ENCODE data around the gene OAS3. TPM values are rescaled to one million over a fixed set of nuclear protein-coding genes. Genes with fewer than 3 reads are reported as not detected.
A peak's percentile ranks its signal among the peaks of the same experiment; 100 is the strongest.

OAS3 gene
- total RNA-seq, 1 donor from 2014 or later: 65.8 TPM

GRCh38 chr12:112900298-112901145 lies 37.8 kb upstream of the OAS3 start:
- H3K4me3 ChIP-seq: no peak overlapping the region
- H3K9me3 ChIP-seq: no peaks in the 10 kb centered on the region
- H3K27me3 ChIP-seq (ENCODE audit: low read depth): peaks cover 4% of the 10 kb centered on the region
- H3K27ac ChIP-seq: no peak overlapping the region
- peaks cover 13% of the 10 kb centered on the region for H3K4me1 ChIP-seq
- peak; percentile 60 to 75 for ATAC-seq
- TF ChIP-seq, protein P1, sequence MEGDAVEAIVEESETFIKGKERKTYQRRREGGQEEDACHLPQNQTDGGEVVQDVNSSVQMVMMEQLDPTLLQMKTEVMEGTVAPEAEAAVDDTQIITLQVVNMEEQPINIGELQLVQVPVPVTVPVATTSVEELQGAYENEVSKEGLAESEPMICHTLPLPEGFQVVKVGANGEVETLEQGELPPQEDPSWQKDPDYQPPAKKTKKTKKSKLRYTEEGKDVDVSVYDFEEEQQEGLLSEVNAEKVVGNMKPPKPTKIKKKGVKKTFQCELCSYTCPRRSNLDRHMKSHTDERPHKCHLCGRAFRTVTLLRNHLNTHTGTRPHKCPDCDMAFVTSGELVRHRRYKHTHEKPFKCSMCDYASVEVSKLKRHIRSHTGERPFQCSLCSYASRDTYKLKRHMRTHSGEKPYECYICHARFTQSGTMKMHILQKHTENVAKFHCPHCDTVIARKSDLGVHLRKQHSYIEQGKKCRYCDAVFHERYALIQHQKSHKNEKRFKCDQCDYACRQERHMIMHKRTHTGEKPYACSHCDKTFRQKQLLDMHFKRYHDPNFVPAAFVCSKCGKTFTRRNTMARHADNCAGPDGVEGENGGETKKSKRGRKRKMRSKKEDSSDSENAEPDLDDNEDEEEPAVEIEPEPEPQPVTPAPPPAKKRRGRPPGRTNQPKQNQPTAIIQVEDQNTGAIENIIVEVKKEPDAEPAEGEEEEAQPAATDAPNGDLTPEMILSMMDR (IDR thresholded peaks at IDR 0.05): peak; percentile 74
- intact Hi-C loops (cut with DNase I): no loop called here
- no peaks in the 10 kb centered on the region for H3K36me3 ChIP-seq
- DNase-seq: no peak

DNA sequence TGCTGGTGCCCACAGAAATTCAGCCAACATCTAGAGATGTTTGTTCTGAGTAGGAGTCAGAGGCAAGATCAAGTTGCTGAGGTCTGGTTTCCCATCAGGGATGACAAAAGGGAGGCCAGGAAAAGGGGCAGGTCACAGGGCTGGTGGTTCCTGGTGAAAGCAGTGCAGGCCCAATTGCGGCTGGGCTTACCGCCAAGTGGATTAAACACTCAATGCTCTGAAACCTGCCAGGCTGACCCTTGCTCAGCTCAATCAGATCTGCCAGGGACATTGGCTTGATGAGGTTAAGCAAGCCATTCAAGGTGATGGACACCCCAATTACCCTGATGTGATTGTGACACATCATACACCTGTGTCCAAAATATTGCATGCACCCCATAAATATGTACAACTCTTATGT lies 37.0 kb upstream of the OAS3 start:
- DNase-seq (no peak), ATAC-seq (no peak)
- Histone ChIP-seq H3K27ac (no peak overlapping the region), H3K27me3 (ENCODE audit: low read depth) (peaks cover 4% of the 10 kb centered on the region), H3K9me3 (no peaks in the 10 kb centered on the region), H3K36me3 (no peaks in the 10 kb centered on the region), H3K4me3 (no peak overlapping the region), H3K4me1 (peaks cover 21% of the 10 kb centered on the region)
- intact Hi-C loops (cut with DNase I): no loop called here
- TF ChIP-seq, protein P1 (IDR thresholded peaks at IDR 0.05): no peak

DNA sequence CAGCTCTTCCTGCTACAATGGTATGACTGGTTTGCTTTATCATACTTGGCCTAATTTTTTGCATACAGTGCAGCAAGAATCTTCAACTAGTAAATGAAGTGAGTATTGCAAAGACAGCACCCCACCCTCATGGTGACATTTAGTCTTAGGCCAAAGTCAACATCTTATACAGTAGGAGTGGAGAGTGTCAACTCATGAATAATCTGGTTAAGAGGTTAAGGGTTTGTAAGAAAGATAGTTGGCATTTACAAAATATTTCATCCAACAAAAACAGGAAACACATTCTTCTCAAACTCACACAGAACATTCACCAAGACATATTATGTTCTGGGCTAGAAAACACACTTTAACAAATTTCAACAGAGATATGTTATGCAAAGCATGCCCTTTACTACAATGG lies 33.7 kb upstream of the OAS3 start:
- H3K9me3 ChIP-seq: no peaks in the 10 kb centered on the region
- TF ChIP-seq, protein P1 (IDR thresholded peaks at IDR 0.05): no peak
- no peaks in the 10 kb centered on the region for H3K36me3 ChIP-seq
- H3K4me1 ChIP-seq: peaks cover 34% of the 10 kb centered on the region
- no peak for DNase-seq
- no peak overlapping the region for H3K27ac ChIP-seq
- no peaks in the 10 kb centered on the region for H3K27me3 ChIP-seq (ENCODE audit: low read depth)
- ATAC-seq: peak in 1 of 2 donors; percentile 51
- no peak overlapping the region for H3K4me3 ChIP-seq
- intact Hi-C loops (cut with DNase I): no loop called here

- no peak for DNase-seq
- ATAC-seq: no peak
- Histone ChIP-seq H3K27ac (no peak overlapping the region), H3K4me1 (peaks cover 36% of the 10 kb centered on the region), H3K27me3 (ENCODE audit: low read depth) (no peaks in the 10 kb centered on the region), H3K4me3 (no peak overlapping the region), H3K36me3 (no peaks in the 10 kb centered on the region), H3K9me3 (no peaks in the 10 kb centered on the region)
- TF ChIP-seq, protein P1 (IDR thresholded peaks at IDR 0.05): no peak
- intact Hi-C loops (cut with DNase I): no loop called here
Measured at GRCh38 chr12:112905451-112906089, 32.7 kb upstream of the OAS3 start.

DNA sequence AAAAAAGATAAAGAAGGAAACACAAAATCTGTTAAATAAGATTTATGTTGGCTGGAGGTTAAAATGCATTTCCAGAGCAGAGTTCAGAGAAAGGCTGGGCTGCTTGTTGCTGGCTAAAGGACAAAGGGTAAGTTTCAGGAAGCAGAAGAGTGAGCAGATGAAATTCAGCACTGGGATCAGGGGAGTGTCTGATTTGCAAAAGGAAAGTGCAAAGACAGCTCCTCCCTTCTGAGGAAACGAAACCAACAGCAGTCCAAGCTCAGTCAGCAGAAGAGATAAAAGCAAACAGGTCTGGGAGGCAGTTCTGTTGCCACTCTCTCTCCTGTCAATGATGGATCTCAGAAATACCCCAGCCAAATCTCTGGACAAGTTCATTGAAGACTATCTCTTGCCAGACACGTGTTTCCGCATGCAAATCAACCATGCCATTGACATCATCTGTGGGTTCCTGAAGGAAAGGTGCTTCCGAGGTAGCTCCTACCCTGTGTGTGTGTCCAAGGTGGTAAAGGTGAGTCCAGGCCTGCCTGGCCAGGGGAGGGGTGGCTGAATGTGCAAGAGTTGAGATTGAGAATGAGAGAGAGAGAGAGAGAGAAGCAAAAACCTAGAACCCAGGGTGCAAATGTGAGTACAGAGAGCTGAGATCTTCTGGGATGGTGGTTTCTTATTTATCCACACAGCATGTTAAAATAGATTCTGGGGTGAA lies 31.4 kb upstream of the OAS3 start, which contains the start of gene OAS1:
OAS1 (plus strand) TSS at position 251 of the 703 bp plus-strand sequence; CDS start at position 329, 78 bp downstream.
- TF ChIP-seq, protein P1 (IDR thresholded peaks at IDR 0.05): no peak
- DNase-seq (no peak), ATAC-seq (peak; percentile 89 to 91)
- peaks cover 36% of the 10 kb centered on the region for H3K4me1 ChIP-seq
- H3K36me3 ChIP-seq: no peaks in the 10 kb centered on the region
- H3K27me3 ChIP-seq (ENCODE audit: low read depth): no peaks in the 10 kb centered on the region
- intact Hi-C loops (cut with DNase I): no loop called here
- no peaks in the 10 kb centered on the region for H3K9me3 ChIP-seq
- H3K4me3 ChIP-seq: peak within 1 kb of the TSS; percentile 57
- peak within 1 kb of the TSS; percentile 78 for H3K27ac ChIP-seq
